Measurements from ENCODE around the gene SRSF2.
"Not testable (repeated sequence)": the region's sequence is repeated elsewhere in the genome, so short reads cannot be mapped to it uniquely, and the experiment has no call there.

SRSF2 gene

GRCh38 chr17:76720211-76720610 lies 16.9 kb downstream of the SRSF2 start:
- DNase-seq = no peak

GRCh38 chr17:76718516-76718915 lies 18.6 kb downstream of the SRSF2 start:
- DNase-seq = no peak

- DNase-seq = no peak
These were observed 20.3 kb downstream of the SRSF2 start for GRCh38 chr17:76716839-76717215.

- peak; percentile 81 for DNase-seq
These were observed 20.8 kb downstream of the SRSF2 start for GRCh38 chr17:76716146-76716838.

- DNase-seq = no peak
These were observed 21.7 kb downstream of the SRSF2 start for GRCh38 chr17:76715496-76715830.

- peak; percentile 91 for DNase-seq
These were observed 22.2 kb downstream of the SRSF2 start for GRCh38 chr17:76714822-76715495.

GRCh38 chr17:76714336-76714735 lies 22.8 kb downstream of the SRSF2 start:
- no peak for DNase-seq

- DNase-seq = no peak
These were observed 23.4 kb downstream of the SRSF2 start for GRCh38 chr17:76713765-76714164.

- not testable (repeated sequence) for DNase-seq
These were observed 24.8 kb downstream of the SRSF2 start for GRCh38 chr17:76712321-76712720.

- peak; percentile 85 for DNase-seq
These were observed 26.1 kb downstream of the SRSF2 start, which contains the start of gene MXRA7 for GRCh38 chr17:76710863-76711611. TSS of gene MXRA7 (minus strand) at chr17:76710965. CDS start at chr17:76710946, 19 bp downstream.

GRCh38 chr17:76709951-76710862 lies 26.9 kb downstream of the SRSF2 start:
- not testable (repeated sequence) for DNase-seq

GRCh38 chr17:76709077-76709950 lies 27.8 kb downstream of the SRSF2 start:
- DNase-seq = no peak

GRCh38 chr17:76707985-76708807 lies 28.9 kb downstream of the SRSF2 start:
- DNase-seq = no peak

GRCh38 chr17:76706817-76707216 lies 30.3 kb downstream of the SRSF2 start:
- no peak for DNase-seq

GRCh38 chr17:76704805-76705204 lies 32.3 kb downstream of the SRSF2 start:
- DNase-seq = no peak

GRCh38 chr17:76702941-76703637 lies 34.0 kb downstream of the SRSF2 start:
- no peak for DNase-seq

- DNase-seq = no peak
These were observed 35.1 kb downstream of the SRSF2 start for GRCh38 chr17:76702076-76702475.

- no peak for DNase-seq
These were observed 35.6 kb downstream of the SRSF2 start for GRCh38 chr17:76701471-76701967.

GRCh38 chr17:76700617-76701470 lies 36.3 kb downstream of the SRSF2 start:
- no peak for DNase-seq

Data from activated CD8-positive, alpha-beta memory T cell treated with anti-CD3 and anti-CD28 coated beads for 24 hours (primary cell).